Stomach (tissue), 4 donors: Measurements from ENCODE around the gene SLAMF9.

Source experiments
- POLR2A ChIP-seq, 4 donors: fragments of 450-650 bp; IDR thresholded peaks; one replicate each; pipeline ENCODE4 v1.6.1; 2016; ENCODE audit warnings: antibody characterized with exemption in 4 of 4, control low read depth in 2 of 4, mild to moderate bottlenecking in 1 of 4, moderate library complexity in 1 of 4
- POLR2AphosphoS5 ChIP-seq, 3 donors: sonication (generic); formaldehyde crosslinking; IDR thresholded peaks; one replicate each; pipeline ENCODE4 v1.6.1; 2016; ENCODE audit warnings: antibody characterized with exemption in 3 of 3
- TF ChIP-seq, protein P1 (sequence below), 7 experiments: fragments of 450-650 bp in 4 of 7; fragments of 200-600 bp in 3 of 7; sonication (generic) in 3 of 7; IDR thresholded peaks; one replicate each; pipeline ENCODE4 v1.5.1; 2016 to 2019; ENCODE audit warnings: antibody characterized with exemption in 7 of 7, control low read depth in 2 of 7, mild to moderate bottlenecking in 1 of 7

DNA sequence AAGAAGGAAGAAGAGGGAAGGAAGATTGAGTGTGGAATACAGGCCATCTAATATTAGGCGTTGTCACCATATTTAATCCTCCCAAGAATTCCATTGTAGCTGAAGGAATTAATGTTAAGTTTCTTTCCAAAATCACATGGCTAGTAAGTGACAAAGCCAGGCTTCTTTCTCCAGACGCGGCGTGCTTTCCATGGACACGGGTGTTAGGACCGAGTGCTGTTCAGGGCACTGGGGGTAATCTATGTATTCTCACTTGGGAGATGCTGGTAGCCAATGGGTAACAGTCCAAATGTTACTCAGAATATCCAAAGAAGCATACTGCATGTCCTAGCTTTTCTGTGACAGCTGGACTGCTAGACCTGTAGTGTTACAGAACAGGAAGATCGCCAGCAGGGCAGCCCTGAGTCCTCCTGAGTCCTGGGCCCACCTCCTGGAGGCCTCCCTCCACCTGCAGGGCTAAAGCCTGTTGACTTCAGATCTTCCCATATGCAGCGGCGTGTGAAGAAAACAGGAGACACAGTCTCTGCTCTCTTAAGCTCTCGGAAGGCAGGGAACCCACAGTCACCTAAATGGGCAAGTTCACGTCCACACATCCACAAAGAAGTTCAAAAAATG is 13.9 kb downstream of the SLAMF9 start:
- TF ChIP-seq, protein P1, sequence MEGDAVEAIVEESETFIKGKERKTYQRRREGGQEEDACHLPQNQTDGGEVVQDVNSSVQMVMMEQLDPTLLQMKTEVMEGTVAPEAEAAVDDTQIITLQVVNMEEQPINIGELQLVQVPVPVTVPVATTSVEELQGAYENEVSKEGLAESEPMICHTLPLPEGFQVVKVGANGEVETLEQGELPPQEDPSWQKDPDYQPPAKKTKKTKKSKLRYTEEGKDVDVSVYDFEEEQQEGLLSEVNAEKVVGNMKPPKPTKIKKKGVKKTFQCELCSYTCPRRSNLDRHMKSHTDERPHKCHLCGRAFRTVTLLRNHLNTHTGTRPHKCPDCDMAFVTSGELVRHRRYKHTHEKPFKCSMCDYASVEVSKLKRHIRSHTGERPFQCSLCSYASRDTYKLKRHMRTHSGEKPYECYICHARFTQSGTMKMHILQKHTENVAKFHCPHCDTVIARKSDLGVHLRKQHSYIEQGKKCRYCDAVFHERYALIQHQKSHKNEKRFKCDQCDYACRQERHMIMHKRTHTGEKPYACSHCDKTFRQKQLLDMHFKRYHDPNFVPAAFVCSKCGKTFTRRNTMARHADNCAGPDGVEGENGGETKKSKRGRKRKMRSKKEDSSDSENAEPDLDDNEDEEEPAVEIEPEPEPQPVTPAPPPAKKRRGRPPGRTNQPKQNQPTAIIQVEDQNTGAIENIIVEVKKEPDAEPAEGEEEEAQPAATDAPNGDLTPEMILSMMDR (IDR thresholded peaks at IDR 0.05) = no peak
- TF ChIP-seq POLR2A (IDR thresholded peaks at IDR 0.05) = no peak
- TF ChIP-seq POLR2AphosphoS5 (IDR thresholded peaks at IDR 0.05) = no peak
